GM19239 (cell line): ENCODE results near the gene LHFPL6.

Experiments used
- DNase-seq: peaks from one replicate; pipeline ENCODE4 v3.0.0; 2011; ENCODE audit warnings: low spot score; ENCODE audit not compliant: insufficient read length
- FAIRE-seq: peaks from 2 replicates; lab custom pipeline; 2011; peaks lifted over from hg19 to GRCh38; lab: Jason Lieb, UNC

The LHFPL6 gene

DNA sequence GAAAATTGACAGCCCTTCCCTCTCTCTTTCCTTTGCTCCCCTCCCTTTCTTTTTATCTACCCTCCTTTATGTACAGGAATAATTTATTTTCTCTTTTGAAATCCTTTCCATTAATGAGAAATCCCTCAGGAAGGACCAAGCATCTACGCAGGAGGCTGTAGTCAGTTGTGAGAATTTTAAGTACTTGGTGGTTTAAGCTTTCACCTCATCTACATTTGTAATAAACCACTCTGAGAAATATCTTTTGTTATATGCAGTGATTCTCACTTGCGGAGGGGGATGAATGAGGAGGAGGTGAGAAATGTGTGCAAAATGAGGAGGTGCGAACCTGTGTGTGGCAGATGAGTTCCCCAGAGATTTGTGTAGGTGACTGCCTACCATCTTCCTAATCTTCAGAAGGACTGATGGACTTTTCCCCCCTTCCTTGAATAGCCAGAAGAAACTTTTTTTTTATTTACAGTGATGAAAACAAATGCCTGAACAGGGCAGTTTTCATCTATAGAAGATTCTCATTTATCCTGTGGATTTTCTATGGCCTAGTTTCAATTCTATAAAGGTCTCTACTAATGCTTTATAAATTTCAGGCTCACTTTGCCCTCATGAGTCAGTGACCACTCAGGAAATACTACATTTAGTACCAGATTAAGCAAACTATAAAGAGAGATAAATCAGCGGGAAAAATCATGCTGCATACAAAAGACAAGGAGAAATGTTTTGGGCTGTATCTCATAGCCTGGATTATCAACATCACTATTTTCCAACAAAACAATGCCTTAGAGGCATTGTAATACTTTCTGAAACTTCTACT is 118.3 kb downstream of the LHFPL6 start:
- FAIRE-seq (no peak), DNase-seq (no peak)

DNA sequence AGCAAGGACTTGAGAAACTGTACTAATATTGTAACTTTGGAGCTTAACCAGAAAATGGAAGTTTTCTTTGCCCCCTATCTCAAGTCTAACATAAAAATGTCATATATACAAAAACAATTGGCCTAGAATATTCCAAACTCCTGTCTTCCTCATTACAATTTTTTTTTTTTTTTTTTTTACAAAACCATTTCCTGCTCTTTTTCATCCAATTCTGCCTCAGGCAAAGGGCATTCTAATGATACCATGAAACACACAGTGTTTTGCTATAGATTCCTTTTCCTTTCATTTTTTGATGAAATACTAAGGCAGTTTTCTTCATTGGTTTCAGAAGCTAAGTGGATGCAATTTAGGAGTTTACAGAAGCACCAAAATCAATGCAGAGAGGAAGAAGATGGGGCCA is 119.7 kb downstream of the LHFPL6 start:
- DNase-seq (no peak), FAIRE-seq (no peak)

DNA sequence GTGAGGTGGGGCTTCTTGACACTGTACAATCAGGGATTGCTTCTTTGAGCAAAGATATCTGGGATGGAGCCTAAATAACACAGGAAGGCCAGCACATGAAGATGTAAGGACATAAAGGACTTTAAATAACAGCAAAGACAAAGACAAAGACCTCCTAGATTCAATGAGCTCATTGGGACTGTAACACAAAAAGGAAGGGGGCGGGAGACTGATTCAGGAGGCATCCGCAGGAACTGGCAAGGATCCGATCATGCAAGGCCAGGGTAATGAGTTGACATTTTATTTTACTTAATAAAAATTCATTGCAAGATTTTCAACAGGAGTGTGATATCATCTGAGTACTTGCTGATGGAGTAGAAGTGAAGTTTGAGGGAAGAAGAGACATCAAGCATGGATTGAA is 121.5 kb downstream of the LHFPL6 start:
- DNase-seq (no peak), FAIRE-seq (no peak)

DNA sequence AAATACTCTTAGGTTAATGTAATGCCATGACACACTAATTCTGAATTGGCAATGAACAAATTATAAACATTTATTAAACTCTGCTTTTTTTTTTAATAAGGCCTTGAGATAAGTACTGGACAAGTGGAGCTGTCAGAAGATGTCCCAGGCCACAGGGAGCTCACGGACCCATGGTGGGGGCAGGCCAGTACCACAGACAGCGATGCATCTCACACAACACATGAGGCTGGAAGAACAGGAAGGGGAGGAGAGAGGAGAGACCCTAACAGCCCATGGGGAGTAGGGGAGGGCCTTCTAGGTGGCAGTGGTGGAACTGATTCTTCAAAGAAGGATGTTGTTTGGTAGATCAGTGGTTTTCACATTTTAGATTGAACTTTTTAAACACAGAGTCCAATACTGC is 128.4 kb downstream of the LHFPL6 start:
- FAIRE-seq (no peak), DNase-seq (no peak)

DNA sequence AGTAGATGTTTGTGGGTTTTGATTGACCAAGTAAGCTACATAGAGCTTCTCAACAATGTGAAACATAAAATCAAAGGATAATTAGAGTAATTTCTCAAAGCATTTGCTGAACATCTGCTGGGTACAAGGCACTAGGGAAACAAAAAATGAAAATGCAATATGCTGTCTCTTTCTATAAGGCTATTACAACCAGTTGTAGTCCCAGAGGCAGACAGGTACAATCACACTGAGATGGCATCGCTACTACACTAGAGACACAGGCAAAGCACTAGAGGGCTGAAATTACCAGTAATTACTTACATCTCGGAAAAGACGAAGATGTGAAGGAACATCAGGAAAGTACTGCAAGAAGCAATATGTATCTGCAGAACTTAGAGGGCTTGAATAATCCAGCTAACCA is 133.3 kb downstream of the LHFPL6 start:
- FAIRE-seq (no peak), DNase-seq (no peak)

DNA sequence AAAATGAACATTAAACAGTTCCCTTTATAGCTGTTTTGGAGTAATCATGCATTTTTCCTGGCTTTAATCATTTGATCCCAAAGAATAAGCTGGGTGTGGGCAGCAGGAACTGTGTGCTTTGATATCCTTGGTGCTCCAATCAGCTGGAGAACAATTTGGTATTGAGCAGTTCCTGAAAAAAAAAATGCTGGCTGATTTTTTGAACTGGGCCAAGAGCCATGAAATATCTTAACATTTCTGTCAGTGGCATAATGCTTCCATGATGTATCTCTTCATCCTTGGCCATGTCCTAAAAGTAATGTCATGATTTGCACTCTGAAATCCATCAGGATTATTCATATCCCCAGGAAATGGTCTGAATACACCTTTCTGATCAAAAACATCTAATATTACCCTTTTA is 134.7 kb downstream of the LHFPL6 start:
- DNase-seq = no peak
- no peak for FAIRE-seq

DNA sequence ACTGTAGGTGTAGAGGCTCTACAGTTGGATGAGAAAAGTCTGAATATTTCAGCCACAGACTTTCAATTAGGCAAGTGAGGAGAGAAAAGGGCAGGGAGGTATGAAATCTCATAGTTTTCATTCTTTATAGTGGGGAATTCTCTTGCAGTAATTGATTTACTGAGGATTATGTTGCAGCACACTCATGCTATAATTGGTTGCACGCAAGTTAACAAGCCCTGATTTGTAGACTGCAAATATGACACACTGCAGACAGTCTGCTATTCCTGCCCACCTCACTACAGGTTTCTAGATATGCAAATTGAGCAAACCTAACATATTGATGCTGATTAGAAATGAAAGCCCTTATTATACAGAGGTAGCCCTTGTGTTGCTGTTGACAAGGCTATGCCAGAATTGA is 139.4 kb downstream of the LHFPL6 start:
- no peak for DNase-seq
- FAIRE-seq = no peak

DNA sequence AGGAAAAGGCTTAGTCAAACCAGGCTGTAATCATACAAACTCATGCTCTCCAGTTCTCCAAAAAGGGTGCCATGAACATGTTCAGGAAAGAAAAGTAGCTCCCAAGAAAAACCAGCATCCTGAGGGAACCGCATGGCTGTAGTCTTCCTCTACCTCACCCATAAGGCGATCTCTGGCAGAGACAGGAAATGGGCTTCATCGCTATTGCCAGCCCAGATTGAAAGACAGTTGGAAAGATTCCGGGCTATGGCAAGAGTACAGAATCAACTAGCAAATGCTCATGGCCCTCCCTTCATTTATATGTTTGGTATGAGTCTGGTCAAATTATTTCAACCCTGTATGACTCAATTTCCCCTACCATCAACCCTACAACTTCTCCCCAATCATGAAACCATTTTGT is 140.1 kb downstream of the LHFPL6 start:
- no peak for FAIRE-seq
- DNase-seq = no peak

DNA sequence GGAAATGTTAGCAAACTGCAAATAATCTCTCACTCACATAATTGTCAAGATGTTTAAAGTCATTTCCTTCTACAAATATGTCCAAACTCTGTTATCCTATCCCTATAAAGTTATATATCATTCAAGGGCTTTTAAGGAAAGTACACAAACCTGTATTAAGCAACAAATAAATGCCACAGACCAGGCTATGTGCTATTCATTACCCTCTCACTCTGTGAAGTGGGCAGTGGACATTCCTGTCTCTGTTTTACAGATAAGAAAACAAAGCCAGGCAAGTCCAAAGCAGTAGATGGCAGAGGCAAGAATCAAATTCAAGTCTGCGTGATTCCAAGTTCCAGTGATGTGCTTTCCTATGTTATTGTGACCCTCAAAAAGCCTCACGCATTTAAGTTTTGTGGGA is 140.6 kb downstream of the LHFPL6 start:
- FAIRE-seq (no peak), DNase-seq (no peak)

DNA sequence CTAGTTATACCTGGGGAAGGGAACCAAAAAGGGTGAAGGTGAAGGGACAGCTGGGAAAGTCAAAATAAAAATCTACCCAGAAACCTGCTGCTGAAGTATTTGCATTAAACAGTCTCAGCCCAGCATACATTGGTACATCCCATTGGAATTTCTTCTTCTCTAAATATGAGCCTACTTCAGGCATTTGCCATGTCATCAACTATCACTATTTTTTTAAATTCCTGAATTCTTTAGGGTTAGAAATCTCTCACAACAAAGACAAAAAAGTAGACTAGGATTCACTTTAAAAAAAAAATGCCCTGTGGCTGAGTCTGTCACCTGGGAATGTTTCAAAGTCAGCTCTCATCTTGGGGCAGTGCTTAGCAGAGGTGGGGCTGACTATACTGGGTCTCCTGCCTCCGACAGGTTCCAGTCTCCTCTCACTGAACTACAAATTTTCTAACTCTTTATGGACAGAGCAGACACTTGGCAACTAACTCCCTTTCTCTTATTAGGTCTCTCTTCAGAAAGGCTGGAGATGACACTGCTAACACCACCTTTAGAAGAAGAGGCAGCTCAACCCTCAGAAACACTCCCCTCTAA is 141.2 kb downstream of the LHFPL6 start:
- DNase-seq (no peak), FAIRE-seq (no peak)

DNA sequence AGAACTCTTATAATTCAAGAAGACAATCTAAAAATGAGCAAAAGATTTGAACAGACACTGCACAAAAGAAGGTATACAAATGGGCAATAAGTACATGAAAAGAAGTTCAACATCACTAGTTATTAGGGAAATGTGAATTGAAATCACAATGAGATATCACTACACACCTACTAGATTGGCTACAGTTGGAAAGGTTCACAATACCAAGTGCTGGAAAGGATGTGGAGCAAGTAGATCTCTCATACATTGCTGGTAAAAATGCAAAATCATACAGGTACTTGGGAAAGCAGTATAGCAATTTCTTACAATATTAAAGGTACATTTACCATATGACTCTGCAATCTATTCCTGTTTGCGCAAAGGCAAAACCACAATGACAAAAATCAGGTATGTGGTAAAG is 145.7 kb downstream of the LHFPL6 start:
- DNase-seq = no peak

DNA sequence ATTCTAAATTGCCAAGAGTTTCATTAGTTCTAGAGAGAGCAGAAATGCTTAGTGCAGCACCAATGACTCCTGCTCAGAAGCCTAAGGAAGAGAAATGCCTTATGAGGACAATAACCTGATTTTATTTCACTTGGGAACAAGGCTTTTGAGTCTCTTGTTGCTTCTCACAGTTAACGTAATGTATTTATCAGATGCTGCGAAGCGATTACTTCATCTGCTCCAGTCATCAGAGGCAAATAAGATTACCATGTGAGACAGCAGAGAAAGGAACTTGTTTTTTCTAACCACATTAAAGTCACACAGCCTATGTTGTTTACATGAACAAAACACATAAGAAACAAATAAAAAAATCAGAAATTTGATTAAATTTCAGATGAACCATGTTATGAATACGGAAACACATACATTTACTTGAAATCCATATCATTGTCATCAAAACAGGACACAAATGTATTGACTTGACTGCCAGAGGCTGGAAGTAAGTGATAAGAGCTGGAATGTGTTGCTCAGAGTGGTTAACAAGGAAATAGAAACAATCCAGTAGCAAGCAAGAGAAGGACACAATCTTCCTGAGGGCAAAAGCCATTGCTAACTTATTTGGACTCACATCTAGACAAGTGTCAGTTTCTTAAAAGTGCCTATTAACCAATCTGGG is 147.3 kb downstream of the LHFPL6 start:
- DNase-seq (no peak), FAIRE-seq (no peak)

More for the DNA sequence above, 145.7 kb downstream of the LHFPL6 start:
- FAIRE-seq = no peak

DNA sequence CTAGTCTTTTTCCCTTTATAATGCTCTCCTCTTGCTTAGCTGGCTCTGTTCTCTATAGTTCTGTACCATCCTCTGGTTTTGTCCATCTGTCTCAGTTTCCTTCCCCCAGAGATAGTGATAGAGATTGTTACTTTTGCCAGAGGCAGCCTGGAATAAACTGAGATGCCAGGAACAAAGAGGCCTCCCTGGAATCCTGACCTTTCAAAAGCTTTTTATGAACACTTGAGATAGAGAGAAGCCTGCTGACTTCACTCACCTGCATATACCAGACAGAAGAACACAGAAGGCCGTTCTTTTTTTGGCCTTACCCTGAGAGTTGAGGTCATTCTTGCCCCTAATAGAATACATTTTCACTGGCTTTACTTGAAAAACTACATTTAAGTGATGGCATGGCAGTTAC is 150.2 kb downstream of the LHFPL6 start:
- no peak for FAIRE-seq
- DNase-seq = no peak

DNA sequence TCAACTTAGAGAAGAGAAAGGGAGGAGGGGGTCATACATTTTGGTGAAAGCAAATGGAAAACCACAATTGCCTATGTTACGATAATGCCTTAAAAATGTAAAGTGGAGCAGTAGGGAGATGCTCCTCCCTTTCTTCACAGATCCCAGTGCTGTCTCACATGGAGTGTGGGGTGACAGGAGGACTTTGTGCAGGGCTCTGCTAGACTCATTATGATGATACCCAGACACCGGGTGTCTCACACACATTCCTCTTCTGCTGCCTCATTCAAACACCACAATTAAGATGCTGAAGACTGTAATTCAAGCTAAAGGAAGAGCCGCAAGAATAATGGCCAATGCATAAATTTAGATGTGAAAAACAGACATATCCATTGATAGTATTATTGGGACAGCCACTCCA is 150.6 kb downstream of the LHFPL6 start:
- DNase-seq (no peak), FAIRE-seq (no peak)

DNA sequence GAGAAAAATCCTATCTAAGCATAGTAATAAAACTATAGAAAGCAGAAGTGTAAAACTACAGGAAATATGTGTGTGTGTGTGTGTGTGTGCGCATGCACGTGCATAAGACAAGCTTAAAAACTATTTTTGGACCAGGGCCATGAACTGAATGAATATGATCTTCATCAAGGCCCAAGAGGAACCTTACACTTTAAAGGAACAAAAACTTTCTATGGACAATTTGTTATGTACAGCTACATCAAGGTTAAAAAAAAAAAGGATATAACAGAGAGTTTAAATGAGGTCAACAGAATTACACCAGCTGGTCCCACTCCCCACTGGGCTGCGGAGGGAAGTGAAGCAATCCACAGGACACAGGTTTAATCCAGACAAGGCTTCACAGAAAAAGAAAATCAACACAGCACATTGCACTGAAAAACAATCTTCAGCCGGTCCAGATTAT is 151.1 kb downstream of the LHFPL6 start:
- FAIRE-seq = no peak
- no peak for DNase-seq

DNA sequence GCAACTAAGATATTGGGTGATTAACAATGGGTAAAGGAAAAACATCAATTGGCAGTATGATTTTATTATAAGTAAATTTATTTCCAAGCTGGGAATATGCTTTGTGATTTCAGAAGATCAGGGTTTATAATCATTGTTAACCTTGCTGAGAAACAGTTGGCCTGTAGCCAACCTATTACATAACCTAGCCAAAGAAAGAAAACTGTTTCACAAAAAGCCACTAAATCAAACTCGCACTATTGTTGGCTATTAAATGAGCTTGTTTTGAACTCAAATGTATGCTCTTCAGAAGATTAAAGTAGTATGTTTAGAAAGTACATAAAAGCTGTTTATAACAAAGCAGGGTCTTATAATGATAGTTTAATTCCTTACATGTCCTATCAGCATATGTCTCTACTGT is 151.7 kb downstream of the LHFPL6 start:
- FAIRE-seq = no peak
- no peak for DNase-seq

DNA sequence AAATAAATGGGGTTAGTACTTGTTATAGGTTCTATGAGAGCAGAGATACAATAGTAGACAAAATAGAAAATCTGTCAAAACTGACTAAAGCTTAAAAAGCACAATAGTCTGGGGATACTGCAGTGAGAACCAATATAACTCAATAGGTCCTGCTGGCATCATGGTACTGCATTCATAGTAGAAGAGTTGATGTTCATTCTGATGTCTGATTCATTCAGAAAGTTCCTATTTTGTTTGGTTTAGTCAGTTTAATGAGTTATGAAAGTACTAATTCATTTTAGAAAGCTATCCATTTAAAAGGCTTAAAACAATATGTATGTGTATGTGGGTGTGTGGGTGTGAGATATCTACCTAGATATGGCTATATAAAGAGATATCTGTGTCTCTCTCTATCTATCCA is 152.8 kb downstream of the LHFPL6 start:
- FAIRE-seq (no peak), DNase-seq (no peak)

DNA sequence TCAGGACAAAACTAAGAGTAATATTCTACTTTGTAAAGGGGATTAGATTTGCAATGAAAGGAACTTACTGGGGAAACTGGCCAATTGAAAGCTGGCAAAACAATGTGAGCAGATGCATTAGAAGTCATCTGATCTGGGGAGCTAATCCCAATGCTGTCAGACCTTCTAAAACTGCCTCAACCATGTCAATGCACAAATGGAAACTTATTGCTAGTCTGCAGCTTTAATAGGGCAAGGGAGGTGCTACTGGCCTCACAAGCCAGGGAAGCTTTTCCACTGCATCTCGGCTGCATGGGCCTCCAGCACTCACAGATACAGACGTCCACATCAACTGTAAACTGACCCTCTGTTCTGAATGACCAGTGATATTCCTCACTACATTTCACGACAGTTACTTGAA is 154.2 kb downstream of the LHFPL6 start:
- DNase-seq (no peak), FAIRE-seq (no peak)

DNA sequence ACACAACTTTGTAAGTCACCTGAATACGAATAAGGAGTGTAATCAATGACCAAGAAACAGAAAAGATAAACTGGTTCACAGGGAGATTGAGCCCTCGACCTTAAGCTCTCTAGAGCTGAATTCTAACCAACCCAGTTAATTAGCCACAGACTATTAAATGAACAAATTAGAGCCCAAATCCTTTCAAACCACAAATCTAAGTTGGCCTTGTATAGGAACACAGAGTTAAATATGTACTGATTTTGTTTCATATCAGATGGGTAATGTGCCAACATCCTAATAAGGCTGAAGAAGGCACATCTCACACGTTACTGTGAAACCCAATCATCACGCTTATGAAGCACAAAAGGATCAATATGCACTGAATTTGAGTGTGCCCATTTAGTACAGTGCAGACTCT is 156.1 kb downstream of the LHFPL6 start:
- FAIRE-seq = no peak

DNA sequence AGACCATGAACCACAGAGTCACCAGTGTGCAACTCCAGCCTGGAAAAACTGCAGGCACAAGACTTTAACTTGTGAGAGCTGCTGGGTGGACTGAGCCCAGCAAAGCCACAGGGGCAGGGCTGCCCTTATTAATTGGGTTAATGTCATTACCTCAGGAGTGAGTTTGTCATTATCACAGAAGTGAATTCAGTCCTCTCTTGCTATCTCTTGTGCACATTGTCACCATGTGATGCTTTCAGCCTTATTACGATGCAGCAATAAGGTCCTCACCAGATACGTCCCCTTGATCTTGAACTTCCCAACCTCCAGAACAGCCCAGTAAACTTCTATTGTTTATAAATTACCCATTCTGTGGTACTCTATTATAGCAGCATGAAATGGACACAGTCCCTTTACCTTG is 158.1 kb downstream of the LHFPL6 start:
- FAIRE-seq (no peak), DNase-seq (no peak)

More for the DNA sequence above, 156.1 kb downstream of the LHFPL6 start:
- no peak for DNase-seq

DNA sequence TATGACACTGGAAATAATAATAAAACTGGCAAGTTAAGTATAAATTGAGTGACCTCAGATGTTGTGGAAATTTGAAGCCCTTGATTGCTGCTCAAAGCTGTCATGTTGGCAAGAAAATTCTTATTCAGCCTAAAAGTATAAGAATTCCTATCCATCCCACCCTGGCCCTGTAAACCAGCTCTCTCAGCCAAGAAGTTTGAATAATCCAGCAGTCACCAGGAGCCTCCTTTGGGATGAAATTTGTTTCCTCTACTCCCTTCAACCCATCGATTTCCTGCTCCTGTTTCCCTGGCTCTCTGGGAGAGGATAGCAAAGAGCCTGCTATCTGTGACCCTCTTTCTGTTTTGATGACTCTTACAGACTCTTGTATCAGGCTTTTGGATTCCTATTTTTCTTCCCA is 169.3 kb downstream of the LHFPL6 start:
- no peak for FAIRE-seq
- DNase-seq = no peak

DNA sequence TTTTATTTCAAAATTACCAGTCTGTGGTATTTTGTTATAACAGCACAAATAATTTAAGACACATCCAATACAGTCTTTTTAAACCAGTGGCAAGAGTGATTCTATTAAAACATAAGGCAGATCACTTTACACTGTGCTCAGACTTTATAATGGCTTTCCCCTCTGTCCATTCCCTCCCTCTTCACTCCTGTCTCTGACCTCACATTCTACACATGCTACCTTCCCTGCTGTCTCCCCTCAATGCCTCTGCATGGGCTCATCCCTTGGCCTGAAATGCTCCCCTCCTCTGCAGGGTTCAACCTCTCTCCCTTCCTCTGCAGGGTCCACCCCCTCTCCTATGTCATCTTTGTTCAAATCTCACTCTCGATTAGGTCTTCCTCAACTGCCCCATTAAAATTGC is 170.8 kb downstream of the LHFPL6 start:
- no peak for FAIRE-seq

More for the DNA sequence above, 170.8 kb downstream of the LHFPL6 start:
- no peak for DNase-seq
